KMS-11 (cell line): ENCODE measurements around the gene DIPK1A.
A peak's percentile ranks its signal among the peaks of the same experiment; 100 is the strongest.

ENCODE experiments used
- H2AFZ ChIP-seq: fragments of 200-600 bp; sonication (generic); 2 replicates; pipeline ENCODE4 v1.6.1; 2016; ENCODE audit warnings: antibody characterized with exemption, mixed run types, low read depth
- H3K27ac ChIP-seq: fragments of 200-600 bp; sonication (generic); 2 replicates; pipeline ENCODE4 v1.6.1; 2016; ENCODE audit warnings: mild to moderate bottlenecking, mixed run types
- H3K27me3 ChIP-seq: fragments of 200-600 bp; sonication (generic); 2 replicates; pipeline ENCODE4 v1.6.1; 2017; ENCODE audit warnings: mild to moderate bottlenecking, low read depth, mixed run types, moderate library complexity; ENCODE audit not compliant: insufficient read depth
- H3K36me3 ChIP-seq: fragments of 200-600 bp; sonication (generic); 2 replicates; pipeline ENCODE4 v1.6.1; 2017; ENCODE audit warnings: mild to moderate bottlenecking, mixed run types; ENCODE audit not compliant: insufficient read depth
- H3K4me1 ChIP-seq: fragments of 200-600 bp; sonication (generic); 2 replicates; pipeline ENCODE4 v1.6.1; 2016; ENCODE audit warnings: mild to moderate bottlenecking, low read depth, mixed run types; ENCODE audit not compliant: poor library complexity, severe bottlenecking
- H3K4me2 ChIP-seq: fragments of 200-600 bp; sonication (generic); 2 replicates; pipeline ENCODE4 v1.7.0; 2016; ENCODE audit warnings: mild to moderate bottlenecking, mixed run types
- H3K4me3 ChIP-seq: fragments of 200-600 bp; sonication (generic); IDR thresholded peaks from 2 replicates; pipeline ENCODE4 v1.6.1; 2017; ENCODE audit warnings: low read depth, low read length, mixed read lengths; ENCODE audit not compliant: insufficient read depth
- H3K79me2 ChIP-seq: fragments of 200-600 bp; sonication (generic); 2 replicates; pipeline ENCODE4 v1.6.1; 2016; ENCODE audit warnings: low read depth, mixed run types; ENCODE audit not compliant: insufficient read depth
- H3K9ac ChIP-seq: fragments of 200-600 bp; sonication (generic); 2 replicates; pipeline ENCODE4 v1.6.1; 2016; ENCODE audit warnings: mild to moderate bottlenecking, mixed run types
- H4K20me1 ChIP-seq: fragments of 200-600 bp; sonication (generic); 2 replicates; pipeline ENCODE4 v1.6.1; 2016; ENCODE audit warnings: mild to moderate bottlenecking, mixed run types; ENCODE audit not compliant: insufficient read depth
- CTCF ChIP-seq: fragments of 200-600 bp; sonication (generic); conservative IDR thresholded peaks from 2 replicates; pipeline ENCODE4 v1.6.1; 2017; ENCODE audit warnings: low read depth, mild to moderate bottlenecking, antibody characterized with exemption, low read length, moderate library complexity, mixed read lengths

The DIPK1A gene

GRCh38 chr1:92934395-92935378 lies 26.6 kb downstream of the DIPK1A start:
- H3K4me2 ChIP-seq, result peak overlapping the region; percentile 36; the same call in 1 of the 2 replicates
- H3K27ac ChIP-seq, result no peak overlapping the region
- H3K36me3 ChIP-seq, result no peaks in the 10 kb centered on the region
- no peak overlapping the region for H3K9ac ChIP-seq
- no peaks in the 10 kb centered on the region for H4K20me1 ChIP-seq
- no peak for TF ChIP-seq CTCF
- no peak overlapping the region for H2AFZ ChIP-seq
- H3K27me3 ChIP-seq, result no peaks in the 10 kb centered on the region
- no peak overlapping the region for H3K4me3 ChIP-seq
- no peaks in the 10 kb centered on the region; the same call in 1 of the 2 replicates for H3K79me2 ChIP-seq
- H3K4me1 ChIP-seq, result peaks cover 19% of the 10 kb centered on the region

- Histone ChIP-seq H3K27me3 (no peaks in the 10 kb centered on the region), H3K27ac (no peak overlapping the region), H3K4me3 (no peak overlapping the region), H3K4me1 (peaks cover 19% of the 10 kb centered on the region), H3K9ac (no peak overlapping the region), H3K4me2 (no peak overlapping the region), H3K79me2 (no peaks in the 10 kb centered on the region; the same call in 1 of the 2 replicates), H3K36me3 (no peaks in the 10 kb centered on the region), H2AFZ (no peak overlapping the region), H4K20me1 (no peaks in the 10 kb centered on the region)
- no peak for TF ChIP-seq CTCF
Observed at GRCh38 chr1:92933459-92933858, 27.8 kb downstream of the DIPK1A start.

GRCh38 chr1:92931691-92932090 lies 29.6 kb downstream of the DIPK1A start:
- Histone ChIP-seq H3K4me3 (no peak overlapping the region), H3K4me2 (no peak overlapping the region), H3K9ac (no peak overlapping the region), H4K20me1 (no peaks in the 10 kb centered on the region), H3K4me1 (peaks cover 19% of the 10 kb centered on the region), H3K36me3 (no peaks in the 10 kb centered on the region), H3K27me3 (no peaks in the 10 kb centered on the region), H3K27ac (no peak overlapping the region), H3K79me2 (no peaks in the 10 kb centered on the region; the same call in 1 of the 2 replicates), H2AFZ (no peak overlapping the region)
- TF ChIP-seq CTCF, result no peak

GRCh38 chr1:92929461-92929860 lies 31.8 kb downstream of the DIPK1A start:
- Histone ChIP-seq H4K20me1 (no peaks in the 10 kb centered on the region), H3K27ac (no peak overlapping the region), H3K4me2 (no peak overlapping the region), H3K27me3 (no peaks in the 10 kb centered on the region), H3K79me2 (no peaks in the 10 kb centered on the region), H3K9ac (no peak overlapping the region), H3K36me3 (no peaks in the 10 kb centered on the region), H2AFZ (no peak overlapping the region), H3K4me1 (peaks cover 10% of the 10 kb centered on the region), H3K4me3 (no peak overlapping the region)
- TF ChIP-seq CTCF, result no peak
